ENCODE data around the gene RPL19. TPM values are rescaled to one million over a fixed set of nuclear protein-coding genes. Genes with fewer than 3 reads are reported as not detected.

Gene RPL19
- total RNA-seq, 2 experiments from 2014 or later = 3,527 to 3,670 TPM

DNA sequence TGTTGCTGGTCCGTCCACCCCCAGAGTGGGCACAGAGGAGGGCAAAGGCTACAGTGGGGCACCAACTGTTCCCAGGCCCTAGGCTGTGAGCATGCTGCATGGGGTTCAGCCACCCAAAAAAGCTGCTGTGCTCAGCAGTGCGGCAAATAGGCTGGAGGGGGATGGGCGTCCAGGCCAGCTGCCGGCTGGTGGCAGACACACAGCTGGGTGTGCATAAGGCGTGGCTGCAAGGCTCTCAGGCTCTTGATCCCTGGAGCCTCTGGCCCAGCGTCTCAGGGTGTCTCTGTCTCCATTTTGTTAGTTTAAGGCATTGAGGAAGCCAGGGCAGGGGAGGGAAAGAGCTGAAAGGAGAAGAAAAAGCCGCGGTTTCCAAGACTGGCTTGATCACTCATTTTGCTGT lies 8.8 kb downstream of the RPL19 start:
- Mint-ChIP-seq H3K27me3 (no peaks in the 10 kb centered on the region), H3K9me3 (no peaks in the 10 kb centered on the region), H3K36me3 (ENCODE audit: low read depth) (peaks cover 14% of the 10 kb centered on the region), H3K4me3 (peak overlapping the region; percentile 60), H3K4me1 (ENCODE audit: low read depth) (peaks cover 29% of the 10 kb centered on the region), H3K27ac (peak overlapping the region; percentile 62)
- ChIA-PET CTCF (interaction anchor here (1.1 to 6.4 kb wide), 3 partner anchors 23 to 35 kb away, joined by 5 to 122 read pairs (median 41); no protein-coding TSS in a partner anchor), POLR2A (interaction anchor here (0.6 to 4.4 kb wide), 8 partner anchors 9 to 605 kb away, joined by 3 to 36 read pairs (median 4); partner anchors contain the start of genes CDK12, LASP1 and RPL19)
- Histone ChIP-seq H3K36me3 (ENCODE audit: insufficient read depth, low read length) (peaks cover 14% of the 10 kb centered on the region), H3K4me1 (ENCODE audit: insufficient read depth, low read length) (peaks cover 36% of the 10 kb centered on the region), H3K27me3 (ENCODE audit: control insufficient read depth in 1 of 2, insufficient read depth in 2 of 2, low read length in 2 of 2) (no peaks in the 10 kb centered on the region), H3K27ac (ENCODE audit: low read depth in 1 of 2, low read length in 2 of 2) (peak overlapping the region in 1 of 2 donors; percentile 7), H3K9me3 (ENCODE audit: control insufficient read depth in 1 of 2, insufficient read depth in 1 of 2, low read length in 2 of 2) (no peaks in the 10 kb centered on the region), H3K4me3 (ENCODE audit: low read length) (no peak overlapping the region)
- peak; percentile 7 for ATAC-seq (ENCODE audit: poor library complexity)
- TF ChIP-seq, protein P1, sequence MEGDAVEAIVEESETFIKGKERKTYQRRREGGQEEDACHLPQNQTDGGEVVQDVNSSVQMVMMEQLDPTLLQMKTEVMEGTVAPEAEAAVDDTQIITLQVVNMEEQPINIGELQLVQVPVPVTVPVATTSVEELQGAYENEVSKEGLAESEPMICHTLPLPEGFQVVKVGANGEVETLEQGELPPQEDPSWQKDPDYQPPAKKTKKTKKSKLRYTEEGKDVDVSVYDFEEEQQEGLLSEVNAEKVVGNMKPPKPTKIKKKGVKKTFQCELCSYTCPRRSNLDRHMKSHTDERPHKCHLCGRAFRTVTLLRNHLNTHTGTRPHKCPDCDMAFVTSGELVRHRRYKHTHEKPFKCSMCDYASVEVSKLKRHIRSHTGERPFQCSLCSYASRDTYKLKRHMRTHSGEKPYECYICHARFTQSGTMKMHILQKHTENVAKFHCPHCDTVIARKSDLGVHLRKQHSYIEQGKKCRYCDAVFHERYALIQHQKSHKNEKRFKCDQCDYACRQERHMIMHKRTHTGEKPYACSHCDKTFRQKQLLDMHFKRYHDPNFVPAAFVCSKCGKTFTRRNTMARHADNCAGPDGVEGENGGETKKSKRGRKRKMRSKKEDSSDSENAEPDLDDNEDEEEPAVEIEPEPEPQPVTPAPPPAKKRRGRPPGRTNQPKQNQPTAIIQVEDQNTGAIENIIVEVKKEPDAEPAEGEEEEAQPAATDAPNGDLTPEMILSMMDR (IDR thresholded peaks at IDR 0.05) = no peak
- peak in 5 of 14 experiments; percentile 21 to 60 (median 28) for DNase-seq
- intact Hi-C loops (cut with DNase I, micrococcal nuclease) = loop anchor here in 1 of 2 experiments (1.0 kb wide), 1 partner anchor 29 kb away; no protein-coding TSS in a partner anchor

DNA sequence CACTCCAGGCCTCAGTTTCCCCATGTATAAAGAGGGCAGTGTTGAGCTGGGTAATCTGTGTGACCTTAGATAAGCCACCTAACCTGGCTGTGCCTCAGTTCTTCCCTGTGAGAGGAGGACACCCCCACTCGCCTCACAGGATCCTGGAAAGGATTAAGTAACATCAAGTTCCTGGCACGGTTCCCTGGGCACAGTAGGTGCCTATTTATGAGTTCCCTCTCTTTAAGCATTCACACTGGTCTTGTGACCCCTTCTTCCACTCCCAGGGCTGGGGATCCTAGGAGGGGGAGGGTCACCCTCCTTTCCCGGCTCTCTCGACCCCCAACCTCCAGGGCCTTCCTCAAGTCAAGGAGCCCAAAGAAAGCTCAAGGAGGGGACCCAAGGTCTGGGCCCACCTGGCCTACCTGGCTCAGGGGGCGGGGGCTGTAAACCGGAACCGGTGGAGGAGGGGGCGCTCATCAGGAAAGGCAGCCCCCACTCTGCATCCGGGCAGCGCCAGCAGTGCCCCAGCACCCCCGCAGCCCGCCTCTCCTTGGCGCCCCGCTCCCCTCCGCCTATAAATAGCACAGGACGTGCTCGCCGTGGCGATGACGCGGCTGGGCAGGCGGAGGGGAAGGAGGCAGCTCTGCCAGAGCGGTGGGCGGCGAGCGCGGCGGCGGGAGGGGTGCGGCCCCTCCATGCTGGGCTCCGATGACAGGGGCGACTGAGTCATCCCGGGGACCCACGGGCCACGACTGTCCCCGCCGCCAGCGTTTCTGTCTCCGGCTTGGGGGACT lies 9.4 kb downstream of the RPL19 start:
- ATAC-seq (ENCODE audit: poor library complexity) (peak; percentile 74), DNase-seq (peak; percentile 32 to 89 (median 62))
- Mint-ChIP-seq H3K27ac (peak overlapping the region; percentile 62), H3K4me3 (no peak overlapping the region), H3K4me1 (ENCODE audit: low read depth) (peaks cover 29% of the 10 kb centered on the region), H3K9me3 (no peaks in the 10 kb centered on the region), H3K27me3 (no peaks in the 10 kb centered on the region), H3K36me3 (ENCODE audit: low read depth) (peaks cover 8% of the 10 kb centered on the region)
- no peaks in the 10 kb centered on the region for H3K27me3 ChIP-seq (ENCODE audit: control insufficient read depth in 1 of 2, insufficient read depth in 2 of 2, low read length in 2 of 2)
- intact Hi-C loops (cut with DNase I, micrococcal nuclease) = loop anchor here in 1 of 2 experiments (1.0 kb wide), 1 partner anchor 29 kb away; no protein-coding TSS in a partner anchor
- peak overlapping the region; percentile 55 for H3K4me3 ChIP-seq (ENCODE audit: low read length)
- peaks cover 8% of the 10 kb centered on the region for H3K36me3 ChIP-seq (ENCODE audit: insufficient read depth, low read length)
- POLR2A ChIA-PET = interaction anchor here (0.7 to 4.4 kb wide), 7 partner anchors 10 to 340 kb away, joined by 3 to 36 read pairs (median 4); partner anchors contain the start of genes CDK12, LASP1 and RPL19
- TF ChIP-seq, protein P1 (IDR thresholded peaks at IDR 0.05) = no peak
- CTCF ChIA-PET = interaction anchor here (1.0 to 6.4 kb wide), 6 partner anchors 22 to 45 kb away, joined by 3 to 122 read pairs (median 4); no protein-coding TSS in a partner anchor
- no peaks in the 10 kb centered on the region for H3K9me3 ChIP-seq (ENCODE audit: control insufficient read depth in 1 of 2, insufficient read depth in 1 of 2, low read length in 2 of 2)
- peak overlapping the region in 1 of 2 donors; percentile 7 for H3K27ac ChIP-seq (ENCODE audit: low read depth in 1 of 2, low read length in 2 of 2)
- peaks cover 36% of the 10 kb centered on the region for H3K4me1 ChIP-seq (ENCODE audit: insufficient read depth, low read length)

DNA sequence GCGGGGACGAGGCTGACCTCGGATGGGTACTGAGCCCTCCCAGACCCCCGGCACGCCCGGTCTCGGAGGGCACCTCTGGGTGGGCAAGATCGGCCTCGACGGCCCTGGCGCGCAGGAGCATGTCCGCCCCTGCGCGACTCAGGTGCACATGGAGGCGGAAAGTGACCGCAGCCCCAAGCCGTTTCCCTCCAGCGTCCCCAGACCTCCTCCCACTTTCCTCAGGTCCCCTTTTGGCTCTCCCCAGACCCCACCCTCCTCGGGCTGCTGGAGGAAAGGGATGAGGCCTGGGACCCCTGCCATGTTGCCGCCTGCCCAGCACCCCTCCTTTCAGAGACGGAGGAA lies 10.0 kb downstream of the RPL19 start:
- DNase-seq = no peak
- H3K27me3 Mint-ChIP-seq = peaks cover 4% of the 10 kb centered on the region
- H3K4me3 ChIP-seq (ENCODE audit: low read length) = peak overlapping the region; percentile 55
- H3K27me3 ChIP-seq (ENCODE audit: control insufficient read depth in 1 of 2, insufficient read depth in 2 of 2, low read length in 2 of 2) = no peaks in the 10 kb centered on the region
- H3K9me3 Mint-ChIP-seq = no peaks in the 10 kb centered on the region
- ChIA-PET POLR2A (interaction anchor here (2.1 to 4.4 kb wide), 3 partner anchors 10 to 34 kb away, joined by 9 to 36 read pairs (median 22); partner anchors contain the start of gene RPL19), CTCF (interaction anchor here (1.0 to 6.4 kb wide), 5 partner anchors 22 to 45 kb away, joined by 3 to 122 read pairs (median 3); no protein-coding TSS in a partner anchor)
- H3K27ac ChIP-seq (ENCODE audit: low read depth in 1 of 2, low read length in 2 of 2) = no peak overlapping the region
- peak overlapping the region; percentile 42 for H3K27ac Mint-ChIP-seq
- H3K4me3 Mint-ChIP-seq = peak overlapping the region; percentile 50
- TF ChIP-seq, protein P1 (IDR thresholded peaks at IDR 0.05) = no peak
- no peaks in the 10 kb centered on the region for H3K9me3 ChIP-seq (ENCODE audit: control insufficient read depth in 1 of 2, insufficient read depth in 1 of 2, low read length in 2 of 2)
- intact Hi-C loops (cut with DNase I, micrococcal nuclease) = no loop called here
- H3K4me1 ChIP-seq (ENCODE audit: insufficient read depth, low read length) = peaks cover 36% of the 10 kb centered on the region
- H3K36me3 ChIP-seq (ENCODE audit: insufficient read depth, low read length) = peaks cover 3% of the 10 kb centered on the region
- no peak for ATAC-seq (ENCODE audit: poor library complexity)
- peaks cover 3% of the 10 kb centered on the region for H3K36me3 Mint-ChIP-seq (ENCODE audit: low read depth)
- H3K4me1 Mint-ChIP-seq (ENCODE audit: low read depth) = peaks cover 29% of the 10 kb centered on the region

Data from CD4-positive, alpha-beta T cell (primary cell).